A673 (cell line): ENCODE results near the gene SLC36A3. TPM values are rescaled to one million over a fixed set of nuclear protein-coding genes. Genes with fewer than 3 reads are reported as not detected.

Source experiments
- BruUV-seq: library from RNA; stranded (reverse); fragments of 400-500 nt; replicated peaks from 2 replicates; lab custom pipeline; 2021; lab: Mats Ljungman, UMichigan
- CTCF ChIA-PET: fragments of 300-600 bp; sonication (Branson Sonifier 250); formaldehyde crosslinking; loops from one replicate; lab custom pipeline; 2022; ENCODE audit warnings: antibody characterized with exemption; lab: Charles Lee
- POLR2A ChIA-PET: fragments of 300-600 bp; sonication (Branson Sonifier 250); formaldehyde crosslinking; loops from one replicate; lab custom pipeline; 2022; ENCODE audit warnings: antibody characterized with exemption; ENCODE audit not compliant: low non-redundant PET; lab: Charles Lee
- DNase-seq: peaks from one replicate; pipeline ENCODE4 v3.0.0-alpha.2; 2015; ENCODE audit warnings: low spot score
- H3K27ac ChIP-seq: fragments of 200-600 bp; sonication (generic); 2 replicates; pipeline ENCODE4 v1.5.1; 2016; ENCODE audit warnings: mixed run types, low read depth, mild to moderate bottlenecking, mixed read lengths, antibody characterized with exemption, low read length; ENCODE audit not compliant: poor library complexity, severe bottlenecking
- H3K27me3 ChIP-seq: fragments of 200-600 bp; sonication (generic); replicated peaks from 2 replicates; pipeline ENCODE4 v1.6.1; 2017; ENCODE audit warnings: mixed run types, low read depth, mild to moderate bottlenecking, mixed read lengths, antibody characterized with exemption, low read length; ENCODE audit not compliant: insufficient read depth, poor library complexity
- H3K36me3 ChIP-seq: fragments of 200-600 bp; sonication (generic); 2 replicates; pipeline ENCODE4 v1.6.1; 2016; ENCODE audit warnings: mixed run types, mild to moderate bottlenecking, mixed read lengths, antibody characterized with exemption, low read length; ENCODE audit not compliant: insufficient read depth, poor library complexity, severe bottlenecking
- H3K4me1 ChIP-seq: fragments of 200-600 bp; sonication (generic); 2 replicates; pipeline ENCODE4 v1.6.1; 2017; ENCODE audit warnings: mixed run types, mild to moderate bottlenecking, mixed read lengths, antibody characterized with exemption, low read length; ENCODE audit not compliant: insufficient read depth, poor library complexity, severe bottlenecking
- H3K4me3 ChIP-seq: fragments of 200-600 bp; sonication (generic); 2 replicates; pipeline ENCODE4 v1.5.1; 2016; ENCODE audit warnings: low read depth, mixed run types, mild to moderate bottlenecking, mixed read lengths, low read length; ENCODE audit not compliant: poor library complexity, severe bottlenecking
- H3K9me3 ChIP-seq: fragments of 200-600 bp; sonication (generic); 2 replicates; pipeline ENCODE4 v1.6.1; 2016; ENCODE audit warnings: mixed run types, low read depth, mild to moderate bottlenecking, mixed read lengths, antibody characterized with exemption, low read length; ENCODE audit not compliant: poor library complexity, severe bottlenecking
- CTCF ChIP-seq: fragments of 300-800, 200-600 bp; sonication (generic); conservative IDR thresholded peaks from 2 replicates; pipeline ENCODE4 v1.5.1; 2017; ENCODE audit warnings: low read depth, mild to moderate bottlenecking, antibody characterized with exemption, low read length, moderate library complexity, mixed read lengths
- EZH2 ChIP-seq: fragments of 200-600 bp; sonication (generic); IDR thresholded peaks from 2 replicates; pipeline ENCODE4 v1.6.1; 2017; ENCODE audit warnings: borderline replicate concordance, low read depth, mild to moderate bottlenecking, mixed read lengths, antibody characterized with exemption, low read length; ENCODE audit not compliant: poor library complexity, severe bottlenecking
- intact Hi-C: fragments of 100-400 bp; cut with micrococcal nuclease; formaldehyde crosslinking; loops from one replicate; pipeline ENCODE4 v1.10.0; 2022; ENCODE audit not compliant: unreplicated experiment
- total RNA-seq: library from RNA; stranded (reverse); gene quantifications from 2 replicates; pipeline ENCODE4 v1.2.3, GENCODE V29; 2021

Gene SLC36A3
- total RNA-seq, 1 experiment from 2014 or later = not detected

- no peak for DNase-seq
- Histone ChIP-seq H3K4me3 (no peak overlapping the region), H3K27me3 (no peaks in the 10 kb centered on the region), H3K27ac (no peak overlapping the region), H3K4me1 (no peaks in the 10 kb centered on the region), H3K9me3 (no peaks in the 10 kb centered on the region), H3K36me3 (no peaks in the 10 kb centered on the region)
- BruUV-seq = no TSS peak
- TF ChIP-seq EZH2 = no peak
- no peak for TF ChIP-seq CTCF
- intact Hi-C loops = no loop called here
- CTCF ChIA-PET = no interaction called here
- POLR2A ChIA-PET = no interaction called here
These were observed 39.5 kb downstream of the SLC36A3 start for GRCh38 chr5:151264113-151264512.

- CTCF ChIA-PET = no interaction called here
- Histone ChIP-seq H3K27ac (no peak overlapping the region), H3K27me3 (no peaks in the 10 kb centered on the region), H3K9me3 (no peaks in the 10 kb centered on the region), H3K36me3 (no peaks in the 10 kb centered on the region), H3K4me3 (no peak overlapping the region), H3K4me1 (no peaks in the 10 kb centered on the region)
- TF ChIP-seq CTCF (no peak), EZH2 (no peak)
- no peak for DNase-seq
- intact Hi-C loops = no loop called here
- POLR2A ChIA-PET = no interaction called here
- BruUV-seq = no TSS peak
These were observed 41.0 kb downstream of the SLC36A3 start for GRCh38 chr5:151262532-151262931.

GRCh38 chr5:151259931-151260330 lies 43.6 kb downstream of the SLC36A3 start:
- H3K36me3 ChIP-seq = no peaks in the 10 kb centered on the region
- no peak for TF ChIP-seq EZH2
- no peak for TF ChIP-seq CTCF
- no peaks in the 10 kb centered on the region for H3K27me3 ChIP-seq
- intact Hi-C loops = no loop called here
- ChIA-PET CTCF (no interaction called here), POLR2A (no interaction called here)
- H3K9me3 ChIP-seq = no peaks in the 10 kb centered on the region
- no peak overlapping the region for H3K27ac ChIP-seq
- no peak for DNase-seq
- H3K4me3 ChIP-seq = no peak overlapping the region
- H3K4me1 ChIP-seq = no peaks in the 10 kb centered on the region
- BruUV-seq = no TSS peak
